ENCODE data around the gene LAMB2. TPM values are rescaled to one million over a fixed set of nuclear protein-coding genes. Genes with fewer than 3 reads are reported as not detected.

LAMB2 gene
- total and polyA plus RNA-seq, 10 donors, result 97.7 to 376 (median 274) TPM

GRCh38 chr3:49119036-49119435, 13.8 kb downstream of the LAMB2 start:
- Histone ChIP-seq H3K4me1 (peaks cover 13 to 39% (median 28%) of the 10 kb centered on the region in 6 donors), H3K4me3 (peak overlapping the region in 1 of 8 donors; percentile 98), H3K27ac (peak overlapping the region in 3 of 8 donors; percentile 41 to 98 (median 96)), H3K27me3 (replicated peaks in 1 of 7) (no peaks in the 10 kb centered on the region), H3K36me3 (peaks cover 14 to 79% (median 71%) of the 10 kb centered on the region in 6 donors), H3K9me3 (no peaks in the 10 kb centered on the region)
- no peak for TF ChIP-seq CTCF (IDR thresholded peaks at IDR 0.05 in 8 of 11, conservative IDR thresholded peaks at IDR 0.05 in 3 of 11)
- no peak for TF ChIP-seq POLR2AphosphoS5 (IDR thresholded peaks at IDR 0.05)
- no peak for TF ChIP-seq POLR2A (IDR thresholded peaks at IDR 0.05)
- no peak for DNase-seq
- intact Hi-C loops (cut with DNase I; ENCODE audit: low total_unique reads), result no loop called here
- 73 to 95% (median 83%) methylated on average over 10 of the region's 10 CpGs for WGBS, 5 donors

GRCh38 chr3:49112262-49112661, 20.6 kb downstream of the LAMB2 start:
- Histone ChIP-seq H3K27ac (no peak overlapping the region), H3K4me3 (no peak overlapping the region), H3K4me1 (peaks cover 0 to 10% (median 0%) of the 10 kb centered on the region in 6 donors), H3K9me3 (no peaks in the 10 kb centered on the region), H3K27me3 (replicated peaks in 1 of 7) (no peaks in the 10 kb centered on the region), H3K36me3 (peaks cover 20 to 100% (median 98%) of the 10 kb centered on the region in 6 donors)
- no peak for DNase-seq
- whole genome bisulfite sequencing, 5 donors, result 92 to 93% (median 93%) methylated on average over 14 of the region's 14 CpGs
- no peak for TF ChIP-seq CTCF (IDR thresholded peaks at IDR 0.05 in 8 of 11, conservative IDR thresholded peaks at IDR 0.05 in 3 of 11)
- TF ChIP-seq POLR2AphosphoS5 (IDR thresholded peaks at IDR 0.05), result peak in 1 of 3 donors; percentile 11
- intact Hi-C loops (cut with DNase I; ENCODE audit: low total_unique reads), result no loop called here

- Histone ChIP-seq H3K4me3 (no peak overlapping the region), H3K9me3 (no peaks in the 10 kb centered on the region), H3K4me1 (peaks cover 0 to 10% (median 0%) of the 10 kb centered on the region in 6 donors), H3K36me3 (peaks cover 16 to 98% (median 90%) of the 10 kb centered on the region in 6 donors), H3K27me3 (replicated peaks in 1 of 7) (no peaks in the 10 kb centered on the region), H3K27ac (no peak overlapping the region)
- no peak for DNase-seq
- TF ChIP-seq POLR2A (IDR thresholded peaks at IDR 0.05) (no peak), POLR2AphosphoS5 (IDR thresholded peaks at IDR 0.05) (no peak), CTCF (IDR thresholded peaks at IDR 0.05 in 8 of 11, conservative IDR thresholded peaks at IDR 0.05 in 3 of 11) (no peak)
- intact Hi-C loops (cut with DNase I; ENCODE audit: low total_unique reads), result no loop called here
- 73 to 99% (median 89%) methylated on average over 3 to 6 of the region's 6 CpGs for WGBS, 5 donors
These were observed 21.5 kb downstream of the LAMB2 start for GRCh38 chr3:49111347-49111746.

DNA sequence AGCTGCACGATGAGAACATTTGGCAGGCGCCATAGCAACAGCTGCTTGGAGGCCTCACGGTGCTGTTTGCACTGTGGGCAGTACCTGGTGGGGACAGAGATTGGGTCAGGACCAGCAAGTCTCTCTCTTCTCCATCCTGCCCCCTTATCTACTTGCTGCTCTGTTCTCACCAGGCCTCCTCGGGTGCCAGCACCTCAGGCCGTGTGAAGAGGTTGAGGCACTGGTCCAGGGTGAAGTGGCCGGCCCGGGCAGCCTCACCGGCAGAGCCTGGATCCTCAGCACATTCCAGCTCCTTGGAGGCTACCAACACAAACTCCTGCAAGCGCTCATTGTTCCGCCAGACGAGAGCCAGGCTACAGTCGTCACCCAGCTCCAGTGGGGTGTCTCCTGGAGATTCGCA, 22.1 kb downstream of the LAMB2 start:
- Histone ChIP-seq H3K4me3 (no peak overlapping the region), H3K27me3 (replicated peaks in 1 of 7) (no peaks in the 10 kb centered on the region), H3K9me3 (no peaks in the 10 kb centered on the region), H3K36me3 (peaks cover 11 to 94% (median 84%) of the 10 kb centered on the region in 6 donors), H3K27ac (no peak overlapping the region), H3K4me1 (peaks cover 0 to 15% (median 2%) of the 10 kb centered on the region in 6 donors)
- intact Hi-C loops (cut with DNase I; ENCODE audit: low total_unique reads), result no loop called here
- no peak for DNase-seq
- TF ChIP-seq POLR2AphosphoS5 (IDR thresholded peaks at IDR 0.05) (peak in 1 of 3 donors; percentile 18), POLR2A (IDR thresholded peaks at IDR 0.05) (no peak)
- WGBS, 5 donors, result 89 to 97% (median 94%) methylated on average over 12 to 13 of the region's 13 CpGs
